ENCODE measurements around the gene FEZF2.

DNA sequence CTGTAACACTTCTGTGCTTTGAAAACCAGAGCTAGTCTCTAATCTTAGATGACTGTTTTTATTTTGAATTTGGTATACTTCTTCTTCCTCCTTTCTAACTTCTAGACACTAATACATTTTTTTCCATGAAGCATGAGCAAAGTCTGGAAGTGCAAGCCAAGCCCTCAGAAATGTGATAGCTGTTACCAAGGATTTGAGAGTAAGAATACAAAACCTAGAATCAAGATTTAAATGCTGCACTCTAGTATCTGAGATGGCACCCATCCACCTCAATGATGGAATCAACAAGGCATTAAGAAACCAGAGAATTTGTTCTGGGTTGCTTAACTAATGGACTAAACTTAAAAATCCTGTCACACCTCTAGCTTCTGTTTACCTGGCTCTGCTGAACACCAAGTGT, 9.2 kb downstream of the FEZF2 start:
- TF ChIP-seq, protein P1, sequence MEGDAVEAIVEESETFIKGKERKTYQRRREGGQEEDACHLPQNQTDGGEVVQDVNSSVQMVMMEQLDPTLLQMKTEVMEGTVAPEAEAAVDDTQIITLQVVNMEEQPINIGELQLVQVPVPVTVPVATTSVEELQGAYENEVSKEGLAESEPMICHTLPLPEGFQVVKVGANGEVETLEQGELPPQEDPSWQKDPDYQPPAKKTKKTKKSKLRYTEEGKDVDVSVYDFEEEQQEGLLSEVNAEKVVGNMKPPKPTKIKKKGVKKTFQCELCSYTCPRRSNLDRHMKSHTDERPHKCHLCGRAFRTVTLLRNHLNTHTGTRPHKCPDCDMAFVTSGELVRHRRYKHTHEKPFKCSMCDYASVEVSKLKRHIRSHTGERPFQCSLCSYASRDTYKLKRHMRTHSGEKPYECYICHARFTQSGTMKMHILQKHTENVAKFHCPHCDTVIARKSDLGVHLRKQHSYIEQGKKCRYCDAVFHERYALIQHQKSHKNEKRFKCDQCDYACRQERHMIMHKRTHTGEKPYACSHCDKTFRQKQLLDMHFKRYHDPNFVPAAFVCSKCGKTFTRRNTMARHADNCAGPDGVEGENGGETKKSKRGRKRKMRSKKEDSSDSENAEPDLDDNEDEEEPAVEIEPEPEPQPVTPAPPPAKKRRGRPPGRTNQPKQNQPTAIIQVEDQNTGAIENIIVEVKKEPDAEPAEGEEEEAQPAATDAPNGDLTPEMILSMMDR (IDR thresholded peaks at IDR 0.05; ENCODE audit: low read depth, low read length, poor library complexity, severe bottlenecking): no peak
- no peak for TF ChIP-seq EZH2phosphoT487 (IDR thresholded peaks at IDR 0.05; ENCODE audit: borderline replicate concordance, low read length)
